Measurements from ENCODE around the gene CIAO2A. TPM values are rescaled to one million over a fixed set of nuclear protein-coding genes. Genes with fewer than 3 reads are reported as not detected.

Gene CIAO2A
- total RNA-seq, 4 donors from 2014 or later, result 22.9 to 46.9 (median 32.7) TPM

DNA sequence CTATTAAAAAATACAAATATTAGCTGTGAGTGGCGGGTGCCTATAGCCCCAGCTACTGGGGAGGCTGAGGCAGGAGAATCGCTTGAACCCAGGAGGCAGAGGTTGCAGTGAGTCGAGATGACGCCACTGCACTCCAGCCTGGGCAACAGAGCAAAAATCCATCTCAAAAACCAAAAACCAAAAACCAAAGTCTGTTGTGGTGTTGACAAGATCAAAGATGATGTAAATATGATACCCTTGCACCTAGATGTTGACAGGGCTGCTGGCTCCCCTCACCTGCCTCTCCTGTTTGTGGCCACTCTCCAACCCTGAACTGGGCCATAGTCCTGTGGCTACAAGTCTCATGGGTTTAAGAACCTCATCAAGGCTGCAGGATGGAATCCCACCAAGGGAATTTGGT, 63.5 kb downstream of the CIAO2A start:
- Histone ChIP-seq H3K4me3 (no peak overlapping the region), H3K27ac (no peak overlapping the region), H3K36me3 (no peaks in the 10 kb centered on the region), H3K9me3 (no peaks in the 10 kb centered on the region), H3K27me3 (no peaks in the 10 kb centered on the region), H3K4me1 (peaks cover 0 to 14% (median 0%) of the 10 kb centered on the region in 4 donors)
- DNase-seq (ENCODE audit: low spot score in 2 of 2), result no peak
- 97% methylated on average over 4 of the region's 4 CpGs for WGBS, 2 donors
- no peak for TF ChIP-seq EP300 (IDR thresholded peaks at IDR 0.05)
- TF ChIP-seq, protein P1, sequence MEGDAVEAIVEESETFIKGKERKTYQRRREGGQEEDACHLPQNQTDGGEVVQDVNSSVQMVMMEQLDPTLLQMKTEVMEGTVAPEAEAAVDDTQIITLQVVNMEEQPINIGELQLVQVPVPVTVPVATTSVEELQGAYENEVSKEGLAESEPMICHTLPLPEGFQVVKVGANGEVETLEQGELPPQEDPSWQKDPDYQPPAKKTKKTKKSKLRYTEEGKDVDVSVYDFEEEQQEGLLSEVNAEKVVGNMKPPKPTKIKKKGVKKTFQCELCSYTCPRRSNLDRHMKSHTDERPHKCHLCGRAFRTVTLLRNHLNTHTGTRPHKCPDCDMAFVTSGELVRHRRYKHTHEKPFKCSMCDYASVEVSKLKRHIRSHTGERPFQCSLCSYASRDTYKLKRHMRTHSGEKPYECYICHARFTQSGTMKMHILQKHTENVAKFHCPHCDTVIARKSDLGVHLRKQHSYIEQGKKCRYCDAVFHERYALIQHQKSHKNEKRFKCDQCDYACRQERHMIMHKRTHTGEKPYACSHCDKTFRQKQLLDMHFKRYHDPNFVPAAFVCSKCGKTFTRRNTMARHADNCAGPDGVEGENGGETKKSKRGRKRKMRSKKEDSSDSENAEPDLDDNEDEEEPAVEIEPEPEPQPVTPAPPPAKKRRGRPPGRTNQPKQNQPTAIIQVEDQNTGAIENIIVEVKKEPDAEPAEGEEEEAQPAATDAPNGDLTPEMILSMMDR (IDR thresholded peaks at IDR 0.05), result no peak
- no peak for TF ChIP-seq POLR2A (IDR thresholded peaks at IDR 0.05)

DNA sequence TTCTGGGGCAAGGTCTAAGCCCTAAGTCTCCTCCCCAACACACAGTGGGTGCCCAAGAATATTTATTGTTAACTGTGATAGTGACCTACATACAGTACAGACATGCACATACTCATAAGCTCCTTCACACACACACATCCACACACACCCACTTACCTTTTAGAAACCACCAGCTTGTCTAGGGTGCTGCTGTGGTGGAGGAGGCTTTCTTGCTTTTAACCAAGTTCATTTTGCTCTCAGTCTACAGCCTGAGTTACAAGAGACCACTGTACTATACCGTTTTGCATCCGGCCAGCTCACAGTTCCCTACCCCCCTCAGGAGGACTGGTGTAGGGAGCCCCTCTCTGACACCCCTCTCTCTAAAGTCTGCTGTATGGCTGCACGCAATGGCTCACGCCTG, 64.0 kb downstream of the CIAO2A start:
- 94 to 95% methylated on average over 4 of the region's 4 CpGs for WGBS, 2 donors
- Histone ChIP-seq H3K9me3 (no peaks in the 10 kb centered on the region), H3K27me3 (no peaks in the 10 kb centered on the region), H3K36me3 (no peaks in the 10 kb centered on the region), H3K27ac (no peak overlapping the region), H3K4me3 (no peak overlapping the region), H3K4me1 (peaks cover 0 to 14% (median 0%) of the 10 kb centered on the region in 4 donors)
- TF ChIP-seq, protein P1 (IDR thresholded peaks at IDR 0.05), result no peak
- no peak for TF ChIP-seq EP300 (IDR thresholded peaks at IDR 0.05)
- no peak for TF ChIP-seq POLR2A (IDR thresholded peaks at IDR 0.05)
- no peak for DNase-seq (ENCODE audit: low spot score in 2 of 2)

DNA sequence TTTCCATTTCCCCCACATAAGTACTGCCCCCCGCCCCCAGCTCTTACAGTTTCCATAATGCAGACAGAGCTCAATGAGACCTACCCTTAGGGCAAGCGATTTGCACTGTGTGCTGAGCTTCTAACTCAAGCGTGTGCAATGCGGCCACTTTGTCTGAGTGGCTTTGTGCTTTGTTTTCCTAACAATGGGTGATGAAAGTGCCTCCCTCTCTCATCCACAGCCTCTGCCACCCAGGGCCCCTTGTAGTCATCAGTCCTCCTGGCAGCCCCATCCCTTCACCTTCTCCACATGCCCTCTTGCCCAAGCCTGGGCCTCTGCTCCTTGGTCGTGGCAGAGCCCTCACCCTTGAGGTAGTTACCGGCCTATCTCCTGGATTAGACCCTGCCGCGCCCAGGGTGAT, 64.5 kb downstream of the CIAO2A start:
- no peak overlapping the region for H3K4me3 ChIP-seq
- TF ChIP-seq POLR2A (IDR thresholded peaks at IDR 0.05) (no peak), EP300 (IDR thresholded peaks at IDR 0.05) (no peak)
- TF ChIP-seq, protein P1 (IDR thresholded peaks at IDR 0.05), result no peak
- peaks cover 0 to 14% (median 0%) of the 10 kb centered on the region in 4 donors for H3K4me1 ChIP-seq
- no peaks in the 10 kb centered on the region for H3K27me3 ChIP-seq
- H3K27ac ChIP-seq, result no peak overlapping the region
- no peaks in the 10 kb centered on the region for H3K36me3 ChIP-seq
- WGBS, 2 donors, result 49 to 54% methylated on average over 8 of the region's 8 CpGs
- H3K9me3 ChIP-seq, result no peaks in the 10 kb centered on the region
- no peak for DNase-seq (ENCODE audit: low spot score in 2 of 2)

DNA sequence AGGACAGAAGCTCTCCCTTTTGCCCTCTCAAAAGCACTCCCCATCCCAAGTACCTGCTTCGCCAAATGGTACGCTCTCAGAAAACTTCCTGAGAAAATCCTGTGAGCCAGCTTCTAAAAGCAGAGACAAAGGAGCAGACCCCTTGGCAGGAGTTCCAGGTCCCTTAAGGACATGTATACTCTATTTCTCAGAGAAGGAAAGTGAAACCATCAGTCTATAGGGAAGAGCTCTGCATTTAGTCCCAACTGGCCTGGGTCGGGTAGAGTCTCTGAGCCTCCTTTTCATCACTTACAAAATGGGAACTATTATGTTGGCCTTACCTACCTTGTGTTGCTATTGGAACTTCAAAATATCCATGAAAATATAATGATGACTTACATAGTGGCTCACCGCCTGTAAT, 67.0 kb downstream of the CIAO2A start:
- Histone ChIP-seq H3K27me3 (no peaks in the 10 kb centered on the region), H3K36me3 (no peaks in the 10 kb centered on the region), H3K27ac (no peak overlapping the region), H3K4me1 (peaks cover 0 to 15% (median 2%) of the 10 kb centered on the region in 4 donors), H3K9me3 (no peaks in the 10 kb centered on the region), H3K4me3 (no peak overlapping the region)
- WGBS, 2 donors, result 83 to 93% methylated on average over 4 of the region's 4 CpGs
- no peak for DNase-seq (ENCODE audit: low spot score in 2 of 2)
- TF ChIP-seq EP300 (IDR thresholded peaks at IDR 0.05) (no peak), POLR2A (IDR thresholded peaks at IDR 0.05) (no peak)
- TF ChIP-seq, protein P1 (IDR thresholded peaks at IDR 0.05), result no peak

DNA sequence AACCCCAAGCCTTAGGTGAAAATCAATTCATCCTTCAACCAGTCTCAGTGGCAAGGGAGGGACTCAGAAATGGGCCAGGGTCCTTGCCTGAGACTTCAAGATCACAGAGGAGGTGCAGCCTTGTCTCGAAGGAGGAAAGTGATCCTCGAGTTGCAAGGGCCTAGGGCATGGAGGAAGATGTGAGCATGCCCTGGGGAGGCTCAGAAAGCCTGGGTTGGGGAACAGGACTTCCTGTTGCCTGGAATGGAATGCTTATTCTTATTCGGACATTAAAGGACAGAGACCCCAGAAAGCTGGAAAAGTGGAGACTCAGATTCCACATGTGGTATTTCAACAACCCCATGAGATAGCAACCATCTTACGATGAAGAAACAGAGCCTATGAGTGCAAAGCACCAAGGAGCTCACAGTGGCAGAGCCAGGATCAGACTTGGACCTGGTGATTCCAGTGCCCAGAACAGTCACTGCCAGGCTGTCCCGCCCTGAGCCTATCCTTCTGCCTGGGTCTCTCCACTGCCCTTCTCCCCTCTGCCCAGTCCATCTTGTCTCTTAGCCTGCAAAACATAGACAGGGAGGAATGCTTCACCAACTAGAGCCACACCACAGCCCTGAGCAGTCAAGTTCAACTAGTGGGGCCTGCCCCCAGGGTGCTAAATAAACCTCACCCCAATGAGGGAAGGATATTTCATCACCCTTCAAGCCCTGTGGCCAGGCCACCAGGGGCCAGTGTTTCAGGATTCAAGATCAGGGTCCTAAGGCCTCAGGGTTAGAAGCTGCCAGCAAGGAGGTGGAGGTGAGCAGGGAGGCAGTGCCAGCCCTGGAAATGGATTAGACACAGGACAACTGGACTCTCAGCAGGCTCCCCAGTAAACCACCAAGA, 69.2 kb downstream of the CIAO2A start:
- Histone ChIP-seq H3K9me3 (no peaks in the 10 kb centered on the region), H3K4me3 (no peak overlapping the region), H3K4me1 (peaks cover 0 to 18% (median 3%) of the 10 kb centered on the region in 4 donors), H3K27me3 (no peaks in the 10 kb centered on the region), H3K36me3 (no peaks in the 10 kb centered on the region), H3K27ac (no peak overlapping the region)
- DNase-seq (ENCODE audit: low spot score in 2 of 2), result no peak
- WGBS, 2 donors, result 75 to 80% methylated on average over 5 of the region's 5 CpGs
- TF ChIP-seq EP300 (IDR thresholded peaks at IDR 0.05), result no peak
- TF ChIP-seq, protein P1 (IDR thresholded peaks at IDR 0.05), result no peak
- no peak for TF ChIP-seq POLR2A (IDR thresholded peaks at IDR 0.05)

Measured in tibial nerve (tissue), 4 donors.